Ishikawa (cell line): ENCODE data around the gene GLIPR1.

Experiments used
- CEBPB ChIP-seq: IDR thresholded peaks from 2 replicates; pipeline ENCODE4 v1.6.1; 2012
- CREB1 ChIP-seq: IDR thresholded peaks from 2 replicates; pipeline ENCODE4 v1.6.1; 2012; ENCODE audit warnings: low read depth
- EGR1 ChIP-seq: IDR thresholded peaks from 2 replicates; pipeline ENCODE4 v1.6.1; 2012
- EP300 ChIP-seq: IDR thresholded peaks from 2 replicates; pipeline ENCODE4 v1.6.1; 2012; ENCODE audit warnings: borderline replicate concordance
- FOXM1 ChIP-seq: IDR thresholded peaks from 2 replicates; pipeline ENCODE4 v1.6.1; 2012; ENCODE audit warnings: low read depth, borderline replicate concordance
- RAD21 ChIP-seq: IDR thresholded peaks from 2 replicates; pipeline ENCODE4 v1.6.1; 2012; ENCODE audit warnings: low read depth
- REST ChIP-seq: IDR thresholded peaks from 2 replicates; pipeline ENCODE4 v1.6.1; 2012; ENCODE audit warnings: low read depth, mild to moderate bottlenecking
- TAF1 ChIP-seq: IDR thresholded peaks from 2 replicates; pipeline ENCODE4 v1.6.1; 2012; ENCODE audit warnings: low read depth, mild to moderate bottlenecking
- TCF12 ChIP-seq: IDR thresholded peaks from 2 replicates; pipeline ENCODE4 v1.6.1; 2012; ENCODE audit warnings: low read depth
- TEAD4 ChIP-seq: IDR thresholded peaks from 2 replicates; pipeline ENCODE4 v1.6.1; 2012
- USF1 ChIP-seq: IDR thresholded peaks from 2 replicates; pipeline ENCODE4 v1.6.1; 2012
- YY1 ChIP-seq: IDR thresholded peaks from 2 replicates; pipeline ENCODE4 v1.6.1; 2012; ENCODE audit warnings: low read depth
- ZBTB7A ChIP-seq: IDR thresholded peaks from 2 replicates; pipeline ENCODE4 v1.6.1; 2012; ENCODE audit warnings: low read depth
- TF ChIP-seq, protein P1 (sequence below): IDR thresholded peaks from 2 replicates; pipeline ENCODE4 v1.6.1; 2012

DNA sequence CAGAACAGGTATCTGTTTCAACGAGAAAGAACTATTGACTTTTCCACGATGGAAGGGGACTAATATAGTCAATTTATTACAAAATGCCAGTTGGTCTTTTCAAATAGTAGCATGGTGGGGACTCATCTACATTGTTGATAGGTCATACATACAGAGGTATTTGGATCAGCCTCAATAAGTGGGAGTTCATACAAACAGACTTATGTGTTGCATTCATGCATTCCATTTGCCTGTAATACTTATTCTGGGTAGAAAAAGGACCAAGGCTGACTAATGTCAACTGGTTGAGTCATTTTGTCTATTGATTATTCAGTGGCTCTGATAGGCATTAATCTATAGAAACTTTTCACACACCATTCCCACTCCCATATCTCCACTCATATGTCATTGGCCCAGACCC lies 41.5 kb upstream of the GLIPR1 start:
- TF ChIP-seq TCF12 = no peak
- TF ChIP-seq RAD21 = no peak
- no peak for TF ChIP-seq REST
- no peak for TF ChIP-seq CEBPB
- no peak for TF ChIP-seq TAF1
- TF ChIP-seq TEAD4 = no peak
- no peak for TF ChIP-seq EP300
- TF ChIP-seq USF1 = no peak
- TF ChIP-seq EGR1 = no peak
- TF ChIP-seq, protein P1, sequence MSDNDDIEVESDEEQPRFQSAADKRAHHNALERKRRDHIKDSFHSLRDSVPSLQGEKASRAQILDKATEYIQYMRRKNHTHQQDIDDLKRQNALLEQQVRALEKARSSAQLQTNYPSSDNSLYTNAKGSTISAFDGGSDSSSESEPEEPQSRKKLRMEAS = no peak
- no peak for TF ChIP-seq CREB1
- no peak for TF ChIP-seq FOXM1
- TF ChIP-seq YY1 = no peak
- TF ChIP-seq ZBTB7A = no peak
